HEK293 (cell line): ENCODE measurements around the gene SOX9.

Experiments
- FEZF1 ChIP-seq: fragments of 450-650 bp; formaldehyde crosslinking; IDR thresholded peaks from 2 replicates; pipeline ENCODE4 v1.5.1; 2016; ENCODE audit warnings: missing biosample characterization, missing genetic modification characterization
- GLIS2 ChIP-seq: fragments of 450-650 bp; formaldehyde crosslinking; IDR thresholded peaks from 2 replicates; pipeline ENCODE4 v1.5.1; 2016; ENCODE audit warnings: missing biosample characterization, missing genetic modification characterization
- KLF16 ChIP-seq: fragments of 450-650 bp; formaldehyde crosslinking; IDR thresholded peaks from 2 replicates; pipeline ENCODE4 v1.5.1; 2017; ENCODE audit warnings: missing biosample characterization, missing genetic modification characterization
- KLF8 ChIP-seq: fragments of 450-650 bp; formaldehyde crosslinking; IDR thresholded peaks from 2 replicates; pipeline ENCODE4 v1.5.1; 2016; ENCODE audit warnings: missing biosample characterization, missing genetic modification characterization
- PRDM1 ChIP-seq: fragments of 450-650 bp; formaldehyde crosslinking; IDR thresholded peaks from 2 replicates; pipeline ENCODE4; 2016; ENCODE audit warnings: missing biosample characterization, missing genetic modification characterization
- SP7 ChIP-seq: fragments of 450-650 bp; formaldehyde crosslinking; IDR thresholded peaks from 2 replicates; pipeline ENCODE4 v1.5.1; 2016; ENCODE audit warnings: missing biosample characterization, missing genetic modification characterization
- YY2 ChIP-seq: fragments of 450-650 bp; formaldehyde crosslinking; IDR thresholded peaks from 2 replicates; pipeline ENCODE4 v1.5.1; 2016; ENCODE audit warnings: missing biosample characterization, missing genetic modification characterization
- ZFP41 ChIP-seq: fragments of 450-650 bp; formaldehyde crosslinking; IDR thresholded peaks from 2 replicates; pipeline ENCODE4 v1.5.1; 2016; ENCODE audit warnings: missing biosample characterization, missing genetic modification characterization, borderline replicate concordance
- ZIC2 ChIP-seq: fragments of 450-650 bp; formaldehyde crosslinking; IDR thresholded peaks from 2 replicates; pipeline ENCODE4 v1.5.1; 2016; ENCODE audit warnings: missing biosample characterization, missing genetic modification characterization
- ZNF112 ChIP-seq: fragments of 450-650 bp; formaldehyde crosslinking; IDR thresholded peaks from 2 replicates; pipeline ENCODE4 v1.5.0; 2017; ENCODE audit warnings: missing biosample characterization, missing genetic modification characterization
- ZNF121 ChIP-seq: fragments of 450-650 bp; formaldehyde crosslinking; IDR thresholded peaks from 2 replicates; pipeline ENCODE4 v1.5.1; 2016; ENCODE audit warnings: missing biosample characterization, missing genetic modification characterization
- ZNF138 ChIP-seq: fragments of 450-650 bp; formaldehyde crosslinking; IDR thresholded peaks from 2 replicates; pipeline ENCODE4 v1.5.1; 2016; ENCODE audit warnings: missing biosample characterization, missing genetic modification characterization, borderline replicate concordance
- ZNF140 ChIP-seq: fragments of 450-650 bp; formaldehyde crosslinking; IDR thresholded peaks from 2 replicates; pipeline ENCODE4 v1.5.1; 2016; ENCODE audit warnings: missing biosample characterization, missing genetic modification characterization
- ZNF202 ChIP-seq: fragments of 450-650 bp; formaldehyde crosslinking; IDR thresholded peaks from 2 replicates; pipeline ENCODE4 v1.5.1; 2016; ENCODE audit warnings: missing biosample characterization, missing genetic modification characterization, borderline replicate concordance
- ZNF24 ChIP-seq: fragments of 450-650 bp; formaldehyde crosslinking; IDR thresholded peaks from 2 replicates; pipeline ENCODE4 v1.5.1; 2016; ENCODE audit warnings: missing biosample characterization, missing genetic modification characterization
- ZNF398 ChIP-seq: fragments of 450-650 bp; formaldehyde crosslinking; IDR thresholded peaks from 2 replicates; pipeline ENCODE4 v1.5.1; 2017; ENCODE audit warnings: missing biosample characterization, missing genetic modification characterization
- ZNF473 ChIP-seq: fragments of 450-650 bp; formaldehyde crosslinking; IDR thresholded peaks from 2 replicates; pipeline ENCODE4 v1.5.1; 2017; ENCODE audit warnings: missing biosample characterization, missing genetic modification characterization
- ZNF501 ChIP-seq: fragments of 450-650 bp; formaldehyde crosslinking; IDR thresholded peaks from 2 replicates; pipeline ENCODE4 v1.5.1; 2016; ENCODE audit warnings: missing biosample characterization, missing genetic modification characterization
- ZNF529 ChIP-seq: fragments of 450-650 bp; formaldehyde crosslinking; IDR thresholded peaks from 2 replicates; pipeline ENCODE4 v1.5.1; 2017; ENCODE audit warnings: missing genetic modification characterization, missing biosample characterization; ENCODE audit not compliant: insufficient replicate concordance
- ZNF558 ChIP-seq: fragments of 450-650 bp; formaldehyde crosslinking; IDR thresholded peaks from 2 replicates; pipeline ENCODE4 v1.5.1; 2016; ENCODE audit warnings: missing biosample characterization, missing genetic modification characterization
- ZNF621 ChIP-seq: fragments of 450-650 bp; formaldehyde crosslinking; IDR thresholded peaks from 2 replicates; pipeline ENCODE4 v1.5.1; 2017; ENCODE audit warnings: missing biosample characterization, missing genetic modification characterization
- ZNF645 ChIP-seq: fragments of 450-650 bp; formaldehyde crosslinking; IDR thresholded peaks from 2 replicates; pipeline ENCODE4; 2016; ENCODE audit warnings: missing biosample characterization, missing genetic modification characterization
- ZNF654 ChIP-seq: fragments of 450-650 bp; formaldehyde crosslinking; IDR thresholded peaks from 2 replicates; pipeline ENCODE4 v1.5.1; 2016; ENCODE audit warnings: low read depth, missing biosample characterization, missing genetic modification characterization
- ZNF658 ChIP-seq: fragments of 450-650 bp; formaldehyde crosslinking; IDR thresholded peaks from 2 replicates; pipeline ENCODE4; 2016; ENCODE audit warnings: missing biosample characterization, missing genetic modification characterization
- ZNF677 ChIP-seq: fragments of 450-650 bp; IDR thresholded peaks from 2 replicates; pipeline ENCODE4 v1.5.0; 2018; ENCODE audit warnings: missing biosample characterization, mild to moderate bottlenecking, missing genetic modification characterization, moderate library complexity
- ZNF701 ChIP-seq: fragments of 450-650 bp; formaldehyde crosslinking; IDR thresholded peaks from 2 replicates; pipeline ENCODE4 v1.5.1; 2016; ENCODE audit warnings: missing biosample characterization, missing genetic modification characterization
- ZNF707 ChIP-seq: fragments of 450-650 bp; formaldehyde crosslinking; IDR thresholded peaks from 2 replicates; pipeline ENCODE4 v1.5.1; 2016; ENCODE audit warnings: missing biosample characterization, missing genetic modification characterization
- ZNF747 ChIP-seq: fragments of 450-650 bp; formaldehyde crosslinking; IDR thresholded peaks from 2 replicates; pipeline ENCODE4 v1.5.1; 2016; ENCODE audit warnings: missing biosample characterization, missing genetic modification characterization
- ZNF837 ChIP-seq: fragments of 450-650 bp; formaldehyde crosslinking; IDR thresholded peaks from 2 replicates; pipeline ENCODE4 v1.5.1; 2016; ENCODE audit warnings: missing biosample characterization, missing genetic modification characterization
- ZSCAN18 ChIP-seq: fragments of 450-650 bp; formaldehyde crosslinking; IDR thresholded peaks from 2 replicates; pipeline ENCODE4 v1.5.1; 2016; ENCODE audit warnings: missing biosample characterization, missing genetic modification characterization
- ZSCAN30 ChIP-seq: fragments of 450-650 bp; IDR thresholded peaks from 2 replicates; pipeline ENCODE4 v1.5.1; 2018; ENCODE audit warnings: missing biosample characterization, mild to moderate bottlenecking, missing genetic modification characterization, moderate library complexity
- TF ChIP-seq, protein P1 (sequence below): fragments of 450-650 bp; formaldehyde crosslinking; IDR thresholded peaks from 2 replicates; pipeline ENCODE4 v1.5.1; 2016; ENCODE audit warnings: missing biosample characterization, missing genetic modification characterization
- TF ChIP-seq, protein P2 (sequence below): fragments of 450-650 bp; formaldehyde crosslinking; IDR thresholded peaks from 2 replicates; pipeline ENCODE4 v1.5.1; 2017; ENCODE audit warnings: missing biosample characterization, missing genetic modification characterization

Gene SOX9

GRCh38 chr17:72122010-72122764, 1.4 kb downstream of the SOX9 start (continued):
- TF ChIP-seq ZNF140 (no peak), ZNF112 (tag by site-specific recombination) (no peak), ZNF645 (tag by site-specific recombination) (no peak), ZNF202 (no peak), ZNF473 (no peak), ZIC2 (peak; percentile 36), ZNF621 (tag by site-specific recombination) (no peak), ZNF707 (tag by site-specific recombination) (no peak), ZNF24 (tag by site-specific recombination) (no peak), ZNF558 (no peak), ZNF398 (tag by site-specific recombination) (peak; percentile 95), SP7 (no peak), ZNF529 (no peak), KLF16 (tag by site-specific recombination) (no peak), ZNF654 (tag by site-specific recombination) (no peak), YY2 (tag by site-specific recombination) (no peak), ZNF138 (tag by site-specific recombination) (no peak), ZNF747 (no peak), ZNF701 (tag by site-specific recombination) (no peak), ZNF658 (tag by site-specific recombination) (no peak), ZNF501 (no peak; the same call in 1 of the 2 replicates), ZNF121 (tag by site-specific recombination) (no peak), GLIS2 (tag by site-specific recombination) (peak; percentile 68), ZNF837 (tag by site-specific recombination) (no peak), ZSCAN30 (no peak), ZFP41 (tag by site-specific recombination) (no peak), KLF8 (tag by site-specific recombination) (no peak; the same call in 1 of the 2 replicates), ZNF677 (no peak), ZSCAN18 (tag by site-specific recombination) (no peak), FEZF1 (tag by site-specific recombination) (no peak), PRDM1 (tag by site-specific recombination) (no peak; the same call in 1 of the 2 replicates)
- TF ChIP-seq, protein P1, sequence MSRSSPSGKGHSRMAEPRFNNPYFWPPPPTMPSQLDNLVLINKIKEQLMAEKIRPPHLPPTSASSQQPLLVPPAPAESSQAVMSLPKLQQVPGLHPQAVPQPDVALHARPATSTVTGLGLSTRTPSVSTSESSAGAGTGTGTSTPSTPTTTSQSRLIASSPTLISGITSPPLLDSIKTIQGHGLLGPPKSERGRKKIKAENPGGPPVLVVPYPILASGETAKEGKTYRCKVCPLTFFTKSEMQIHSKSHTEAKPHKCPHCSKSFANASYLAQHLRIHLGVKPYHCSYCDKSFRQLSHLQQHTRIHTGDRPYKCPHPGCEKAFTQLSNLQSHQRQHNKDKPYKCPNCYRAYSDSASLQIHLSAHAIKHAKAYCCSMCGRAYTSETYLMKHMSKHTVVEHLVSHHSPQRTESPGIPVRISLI (tag by site-specific recombination) = no peak
- TF ChIP-seq, protein P2, sequence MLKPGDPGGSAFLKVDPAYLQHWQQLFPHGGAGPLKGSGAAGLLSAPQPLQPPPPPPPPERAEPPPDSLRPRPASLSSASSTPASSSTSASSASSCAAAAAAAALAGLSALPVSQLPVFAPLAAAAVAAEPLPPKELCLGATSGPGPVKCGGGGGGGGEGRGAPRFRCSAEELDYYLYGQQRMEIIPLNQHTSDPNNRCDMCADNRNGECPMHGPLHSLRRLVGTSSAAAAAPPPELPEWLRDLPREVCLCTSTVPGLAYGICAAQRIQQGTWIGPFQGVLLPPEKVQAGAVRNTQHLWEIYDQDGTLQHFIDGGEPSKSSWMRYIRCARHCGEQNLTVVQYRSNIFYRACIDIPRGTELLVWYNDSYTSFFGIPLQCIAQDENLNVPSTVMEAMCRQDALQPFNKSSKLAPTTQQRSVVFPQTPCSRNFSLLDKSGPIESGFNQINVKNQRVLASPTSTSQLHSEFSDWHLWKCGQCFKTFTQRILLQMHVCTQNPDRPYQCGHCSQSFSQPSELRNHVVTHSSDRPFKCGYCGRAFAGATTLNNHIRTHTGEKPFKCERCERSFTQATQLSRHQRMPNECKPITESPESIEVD (tag by site-specific recombination) = no peak
